Activated naive CD4-positive, alpha-beta T cell treated with anti-CD3 and anti-CD28 coated beads, Interleukin-2, amount 50 U/mL, for 24 hours (primary cell): ENCODE results near the gene TMEM39B.
A peak's percentile ranks its signal among the peaks of the same experiment; 100 is the strongest.
"Not testable (repeated sequence)": the region's sequence is repeated elsewhere in the genome, so short reads cannot be mapped to it uniquely, and the experiment has no call there.

Source experiments
- H3K27ac Mint-ChIP-seq: one replicate; pipeline ENCODE4 v1.8.0; 2021; ENCODE audit warnings: mild to moderate bottlenecking, mixed read lengths
- H3K27me3 Mint-ChIP-seq: one replicate; pipeline ENCODE4 v1.8.0; 2021; ENCODE audit warnings: mixed read lengths
- H3K36me3 Mint-ChIP-seq: one replicate; pipeline ENCODE4 v1.8.0; 2021; ENCODE audit warnings: mixed read lengths
- H3K4me1 Mint-ChIP-seq: one replicate; pipeline ENCODE4 v1.8.0; 2021; ENCODE audit warnings: mixed read lengths
- H3K4me3 Mint-ChIP-seq: one replicate; pipeline ENCODE4 v1.8.0; 2021; ENCODE audit warnings: mild to moderate bottlenecking, mixed read lengths
- H3K9me3 Mint-ChIP-seq: one replicate; pipeline ENCODE4 v1.8.0; 2021; ENCODE audit warnings: mixed read lengths

TMEM39B gene

GRCh38 chr1:32056598-32056997, 16.1 kb upstream of the TMEM39B start:
- Mint-ChIP-seq H3K4me3 (no peak overlapping the region), H3K9me3 (no peaks in the 10 kb centered on the region), H3K36me3 (peaks cover 10% of the 10 kb centered on the region), H3K27ac (peak overlapping the region; percentile 11), H3K27me3 (no peaks in the 10 kb centered on the region), H3K4me1 (no peaks in the 10 kb centered on the region)

DNA sequence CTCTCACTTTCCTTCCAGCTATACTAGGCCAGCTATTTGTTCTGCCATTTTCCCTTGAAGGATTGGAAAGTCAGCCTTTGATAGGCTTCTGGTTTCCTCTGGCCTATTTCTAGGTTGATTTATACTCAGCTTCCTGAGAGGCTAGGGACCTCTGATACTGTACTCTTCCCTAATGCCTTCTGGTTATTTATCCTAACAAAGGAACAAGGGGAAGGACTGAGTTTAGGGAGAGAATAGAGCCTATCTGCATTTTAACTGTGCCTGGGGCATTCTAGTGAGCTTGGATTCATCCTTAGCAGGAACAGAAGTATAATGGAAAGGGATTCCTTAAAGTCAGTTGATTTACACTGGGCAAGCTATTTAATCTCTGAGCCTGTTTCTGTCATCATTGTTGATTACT, 11.8 kb upstream of the TMEM39B start:
- H3K27me3 Mint-ChIP-seq: no peaks in the 10 kb centered on the region
- H3K4me1 Mint-ChIP-seq: peaks cover 11% of the 10 kb centered on the region
- no peak overlapping the region for H3K4me3 Mint-ChIP-seq
- peaks cover 6% of the 10 kb centered on the region for H3K36me3 Mint-ChIP-seq
- no peak overlapping the region for H3K27ac Mint-ChIP-seq
- no peaks in the 10 kb centered on the region for H3K9me3 Mint-ChIP-seq

DNA sequence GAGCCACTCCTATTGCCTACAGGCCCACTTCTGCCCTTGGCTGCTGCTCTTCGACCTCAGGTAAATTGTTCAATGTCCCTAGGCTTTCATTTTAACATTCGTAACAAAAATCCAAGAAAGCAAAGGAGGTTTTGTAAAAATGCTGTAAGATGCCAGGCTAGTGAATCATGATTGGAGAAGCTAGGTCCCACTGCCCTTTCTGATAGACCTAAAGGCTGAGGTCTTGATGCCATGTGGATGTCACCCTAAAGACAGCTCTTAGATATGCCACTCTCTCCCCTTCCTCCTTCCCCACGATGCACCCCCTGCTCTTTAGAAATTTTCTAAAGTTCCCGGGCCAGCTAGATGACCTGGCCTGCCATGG, 9.9 kb upstream of the TMEM39B start:
- Mint-ChIP-seq H3K9me3 (no peaks in the 10 kb centered on the region), H3K4me1 (peaks cover 20% of the 10 kb centered on the region), H3K27me3 (no peaks in the 10 kb centered on the region), H3K27ac (peak overlapping the region; percentile 85), H3K36me3 (peaks cover 6% of the 10 kb centered on the region), H3K4me3 (no peak overlapping the region)

DNA sequence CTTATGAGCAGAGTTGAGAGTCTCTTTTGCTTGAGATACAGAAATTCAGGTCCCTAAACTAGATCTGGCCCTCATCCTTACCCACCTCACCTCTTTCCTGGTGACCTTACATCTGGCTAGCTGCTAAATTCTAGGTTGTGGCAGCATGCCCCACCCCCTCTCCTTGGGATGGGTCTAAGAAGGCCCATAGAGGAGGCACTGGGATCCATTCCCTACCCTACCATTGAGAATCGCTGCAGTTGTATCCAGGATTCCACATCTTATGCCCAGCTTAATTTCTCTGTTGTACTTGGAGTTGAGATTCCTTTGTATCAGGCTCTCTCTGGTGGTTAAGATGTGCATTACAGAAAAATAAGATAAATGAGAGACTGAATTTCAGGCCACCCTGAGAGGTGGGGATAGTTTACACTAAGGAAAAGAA, 9.5 kb upstream of the TMEM39B start:
- Mint-ChIP-seq H3K9me3 (no peaks in the 10 kb centered on the region), H3K27me3 (no peaks in the 10 kb centered on the region)

DNA sequence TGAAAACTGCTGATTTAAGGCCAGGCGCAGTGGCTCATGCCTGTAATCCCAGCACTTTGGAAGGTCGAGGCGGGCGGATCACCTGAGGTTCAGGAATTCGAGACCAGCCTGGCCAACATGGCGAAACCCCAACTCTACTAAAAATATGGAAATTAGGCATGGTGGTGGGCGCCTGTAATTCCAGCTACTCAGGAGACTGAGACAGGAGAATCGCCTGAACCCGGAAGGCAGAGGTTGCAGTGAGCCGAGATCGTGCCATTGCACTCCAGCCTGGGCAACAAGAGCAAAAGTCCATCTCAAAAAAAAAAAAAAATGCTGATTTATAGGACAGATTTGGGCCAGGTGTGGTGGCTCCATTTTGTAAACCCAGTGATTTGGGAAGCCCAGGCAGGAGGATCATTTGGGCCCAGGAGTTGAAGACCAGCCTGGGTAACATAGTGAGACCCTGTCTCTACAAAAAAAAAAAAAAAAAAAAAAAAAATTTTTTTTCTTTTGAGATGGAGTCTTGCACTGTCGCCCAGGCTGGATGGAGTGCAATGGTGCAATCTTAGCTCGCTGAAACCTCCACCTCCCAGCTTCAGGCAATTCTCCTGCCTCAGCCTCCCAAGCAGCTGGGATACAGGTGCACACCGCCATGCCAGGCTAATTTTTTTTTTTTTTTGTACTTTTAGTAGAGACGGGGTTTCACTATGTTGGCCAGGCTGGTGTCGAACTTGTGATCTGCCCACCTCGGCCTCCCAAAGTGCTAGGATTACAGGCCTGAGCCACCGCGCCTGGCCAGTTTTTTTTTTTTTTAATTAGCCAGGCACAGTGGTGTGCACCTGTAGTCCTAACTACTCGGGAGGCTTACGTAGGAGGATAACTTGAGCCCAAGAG, 6.9 kb upstream of the TMEM39B start:
- H3K36me3 Mint-ChIP-seq, H3K9me3 Mint-ChIP-seq, H3K27ac Mint-ChIP-seq, H3K27me3 Mint-ChIP-seq, H3K4me3 Mint-ChIP-seq: not testable (repeated sequence)
- H3K4me1 Mint-ChIP-seq: peaks cover 24% of the 10 kb centered on the region

More for the DNA sequence above, 9.5 kb upstream of the TMEM39B start:
- H3K27ac Mint-ChIP-seq: peak overlapping the region; percentile 14
- H3K4me3 Mint-ChIP-seq: no peak overlapping the region
- peaks cover 6% of the 10 kb centered on the region for H3K36me3 Mint-ChIP-seq
- peaks cover 20% of the 10 kb centered on the region for H3K4me1 Mint-ChIP-seq

- no peak overlapping the region for H3K4me3 Mint-ChIP-seq
- no peaks in the 10 kb centered on the region for H3K27me3 Mint-ChIP-seq
- H3K27ac Mint-ChIP-seq: no peak overlapping the region
- H3K4me1 Mint-ChIP-seq: peaks cover 24% of the 10 kb centered on the region
- H3K36me3 Mint-ChIP-seq: peaks cover 2% of the 10 kb centered on the region
- no peaks in the 10 kb centered on the region for H3K9me3 Mint-ChIP-seq
Observed at GRCh38 chr1:32066489-32066873, 6.3 kb upstream of the TMEM39B start.

GRCh38 chr1:32068957-32069588, 3.7 kb upstream of the TMEM39B start:
- H3K4me3 Mint-ChIP-seq: no peak overlapping the region

DNA sequence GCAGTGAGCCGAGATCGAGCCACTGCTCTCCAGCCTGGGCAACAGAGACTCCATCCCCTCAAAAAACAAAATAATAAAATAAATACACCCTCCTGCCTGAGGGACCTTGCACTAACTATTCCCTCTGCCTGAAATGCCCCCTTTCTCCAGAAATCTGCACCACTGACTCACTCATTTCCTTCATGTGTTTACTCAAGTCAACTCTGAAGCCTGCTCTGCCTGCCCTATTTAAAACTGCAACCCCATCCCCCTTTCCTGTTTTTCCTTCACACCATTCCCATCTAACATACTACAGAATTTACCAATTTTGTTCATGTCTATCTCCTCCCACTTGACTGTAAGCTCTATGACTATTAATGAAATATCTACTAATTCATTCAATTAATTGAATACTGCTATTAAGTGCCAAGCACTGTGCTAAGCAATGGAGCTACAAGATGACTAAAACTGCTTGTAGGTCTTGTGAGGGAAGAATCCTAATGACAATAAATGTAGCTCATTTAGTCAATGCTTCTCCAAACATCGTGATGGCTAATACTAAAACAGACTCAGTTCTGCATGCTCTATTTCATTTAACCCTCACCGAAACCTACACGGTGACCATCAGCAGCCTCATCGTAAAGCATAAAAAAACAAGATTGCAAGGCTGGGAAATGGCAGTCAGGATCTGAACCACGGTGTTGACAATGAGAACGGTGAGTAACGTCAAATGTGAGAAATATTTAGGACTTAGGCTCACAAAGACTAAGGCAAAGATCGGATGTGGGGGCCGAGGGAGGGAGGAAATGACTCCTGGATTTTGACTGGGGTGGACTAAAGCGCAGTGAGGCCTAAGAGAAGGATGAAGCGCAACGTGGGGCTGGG, 749 bp upstream of the TMEM39B start:
- H3K36me3 Mint-ChIP-seq: no peaks in the 10 kb centered on the region
- H3K27me3 Mint-ChIP-seq: no peaks in the 10 kb centered on the region
- H3K4me1 Mint-ChIP-seq: peaks cover 38% of the 10 kb centered on the region
- H3K4me3 Mint-ChIP-seq: peak overlapping the region; percentile 88
- peak overlapping the region; percentile 71 for H3K27ac Mint-ChIP-seq
- no peaks in the 10 kb centered on the region for H3K9me3 Mint-ChIP-seq

More at GRCh38 chr1:32068957-32069588, 3.7 kb upstream of the TMEM39B start:
- peaks cover 35% of the 10 kb centered on the region for H3K4me1 Mint-ChIP-seq
- no peaks in the 10 kb centered on the region for H3K36me3 Mint-ChIP-seq
- no peaks in the 10 kb centered on the region for H3K9me3 Mint-ChIP-seq
- no peaks in the 10 kb centered on the region for H3K27me3 Mint-ChIP-seq
- no peak overlapping the region for H3K27ac Mint-ChIP-seq

DNA sequence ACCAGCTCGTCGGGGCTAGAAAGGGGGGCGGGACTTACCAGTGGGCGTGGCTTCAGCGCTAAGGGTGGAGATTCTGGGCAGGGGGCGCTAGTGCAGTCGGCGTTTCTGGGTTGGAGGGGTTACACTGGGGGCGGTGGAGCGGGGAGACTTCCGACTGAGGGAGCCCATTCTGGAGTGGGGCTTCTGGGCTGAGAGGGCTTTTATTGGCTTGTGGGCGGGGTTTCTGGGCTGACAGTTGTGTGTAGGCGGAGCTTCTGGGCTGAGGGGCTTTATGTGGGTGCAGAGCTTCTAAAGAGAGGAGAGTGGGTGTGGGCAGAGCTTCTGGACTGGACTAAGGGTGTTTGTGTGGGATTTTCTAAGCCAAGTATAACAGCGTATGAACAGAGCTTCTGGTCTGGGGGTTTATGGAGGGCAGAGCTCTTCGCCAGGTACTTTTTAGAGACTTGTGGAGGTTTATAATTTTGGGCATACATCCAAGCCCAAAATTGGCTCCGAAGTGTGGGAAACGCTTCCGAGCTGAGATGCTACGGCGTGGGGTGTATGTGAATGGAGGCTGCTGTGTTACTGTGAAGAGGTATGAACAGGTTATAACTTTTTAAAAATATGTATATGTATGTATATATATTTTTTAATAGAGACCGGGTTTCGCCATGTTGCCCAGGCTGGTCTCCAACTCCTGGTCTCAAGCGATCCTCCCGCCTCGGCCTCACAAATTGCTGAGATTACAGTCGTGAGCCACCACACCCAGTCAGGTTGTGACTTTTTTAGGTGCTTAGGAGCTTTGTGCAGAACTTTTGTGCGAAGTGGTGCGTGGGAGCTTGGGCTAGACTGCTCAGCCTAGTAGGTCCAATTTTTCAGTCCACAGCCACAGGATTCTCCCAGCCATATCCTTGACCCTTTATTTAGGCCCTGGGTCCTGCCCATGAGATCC, 825 bp downstream of the TMEM39B start:
- Mint-ChIP-seq H3K9me3 (no peaks in the 10 kb centered on the region), H3K4me3 (peak overlapping the region; percentile 88), H3K27ac (peak overlapping the region; percentile 71), H3K27me3 (no peaks in the 10 kb centered on the region), H3K36me3 (peaks cover 1% of the 10 kb centered on the region), H3K4me1 (peaks cover 45% of the 10 kb centered on the region)

DNA sequence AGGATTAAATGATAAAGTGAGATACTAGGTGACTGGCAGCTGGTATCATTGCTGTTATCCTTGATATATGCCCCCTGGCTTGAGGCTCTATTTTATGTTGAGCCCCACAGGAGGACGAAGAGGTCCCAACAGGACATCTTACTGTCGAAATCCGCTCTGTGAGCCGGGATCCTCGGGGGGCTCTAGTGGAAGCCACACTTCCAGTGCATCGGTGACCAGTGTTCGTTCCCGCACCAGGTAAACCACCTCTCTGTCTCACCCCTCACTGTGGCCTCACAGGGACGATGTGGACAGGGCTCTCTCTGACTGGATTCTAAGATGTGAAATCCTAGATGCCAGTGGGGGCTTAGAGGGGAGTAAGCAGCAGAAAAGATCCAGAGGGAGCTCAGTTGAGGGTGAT, 2.1 kb downstream of the TMEM39B start:
- H3K9me3 Mint-ChIP-seq: no peaks in the 10 kb centered on the region
- no peaks in the 10 kb centered on the region for H3K27me3 Mint-ChIP-seq
- H3K4me3 Mint-ChIP-seq: peak overlapping the region; percentile 2
- peak overlapping the region; percentile 81 for H3K27ac Mint-ChIP-seq
- peaks cover 1% of the 10 kb centered on the region for H3K36me3 Mint-ChIP-seq
- peaks cover 45% of the 10 kb centered on the region for H3K4me1 Mint-ChIP-seq

DNA sequence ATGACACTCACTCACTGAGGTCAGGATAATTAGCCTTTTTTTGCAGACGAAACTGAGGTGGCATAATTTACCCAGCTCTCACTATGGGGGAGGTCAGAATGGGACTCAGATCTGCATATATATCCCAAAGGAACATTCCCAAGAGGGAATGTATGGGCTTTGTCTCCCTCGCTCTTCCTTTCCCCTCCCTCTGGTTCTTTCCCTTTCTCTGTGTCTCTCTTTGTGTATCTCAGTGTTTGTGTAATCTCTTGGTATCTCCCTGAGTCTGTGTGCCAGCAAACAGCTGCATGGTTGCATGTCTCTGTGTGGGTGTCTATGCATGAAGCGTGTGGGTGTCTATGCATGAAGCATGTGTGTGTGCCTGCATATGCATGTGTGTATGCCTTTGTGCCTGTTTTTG, 4.7 kb downstream of the TMEM39B start:
- H3K36me3 Mint-ChIP-seq: peaks cover 7% of the 10 kb centered on the region
- H3K27ac Mint-ChIP-seq: peak overlapping the region; percentile 80
- H3K4me3 Mint-ChIP-seq: no peak overlapping the region
- H3K27me3 Mint-ChIP-seq: no peaks in the 10 kb centered on the region
- no peaks in the 10 kb centered on the region for H3K9me3 Mint-ChIP-seq
- H3K4me1 Mint-ChIP-seq: peaks cover 37% of the 10 kb centered on the region

DNA sequence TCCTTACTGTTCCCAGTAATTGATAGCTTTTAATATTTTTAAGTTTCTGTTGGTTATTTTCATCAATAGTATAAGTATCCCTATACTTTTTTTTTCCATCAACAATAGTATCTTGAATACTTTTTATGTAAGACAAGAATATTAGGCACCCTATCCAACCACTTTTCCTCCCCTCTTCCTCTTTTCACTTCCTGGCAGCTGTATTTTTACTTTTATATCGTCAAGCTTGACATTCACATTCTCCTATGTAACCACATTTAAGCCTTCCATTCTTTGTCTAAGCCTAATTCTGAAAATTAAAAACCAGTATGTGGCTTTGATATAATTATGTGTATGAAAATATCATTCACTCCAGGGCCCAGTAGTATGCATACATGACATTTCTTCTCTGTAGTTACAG, 9.3 kb downstream of the TMEM39B start:
- H3K27ac Mint-ChIP-seq: peak overlapping the region; percentile 76
- no peaks in the 10 kb centered on the region for H3K27me3 Mint-ChIP-seq
- H3K36me3 Mint-ChIP-seq: peaks cover 13% of the 10 kb centered on the region
- peaks cover 17% of the 10 kb centered on the region for H3K4me1 Mint-ChIP-seq
- H3K4me3 Mint-ChIP-seq: no peak overlapping the region
- no peaks in the 10 kb centered on the region for H3K9me3 Mint-ChIP-seq

DNA sequence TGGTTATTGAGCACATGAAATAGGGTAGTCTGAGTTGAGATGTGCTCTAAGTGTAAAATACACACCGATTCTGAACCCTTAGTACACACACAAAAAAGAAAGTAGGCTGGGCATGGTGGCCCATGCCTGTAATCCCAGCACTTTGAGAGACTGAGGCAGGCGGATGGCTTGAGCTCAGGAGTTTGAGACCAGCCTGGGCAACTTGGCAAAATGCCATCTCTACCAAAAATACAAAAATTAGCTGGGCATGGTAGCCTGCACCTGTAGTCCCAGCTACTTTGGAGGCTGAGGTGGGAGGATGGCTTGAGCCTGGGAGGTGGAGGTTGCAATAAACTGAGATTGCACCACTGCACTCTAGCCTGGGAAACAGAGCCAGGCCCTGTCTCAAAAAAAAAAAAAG, 13.6 kb downstream of the TMEM39B start:
- H3K4me1 Mint-ChIP-seq, H3K4me3 Mint-ChIP-seq, H3K27me3 Mint-ChIP-seq, H3K27ac Mint-ChIP-seq, H3K9me3 Mint-ChIP-seq: not testable (repeated sequence)
- peaks cover 12% of the 10 kb centered on the region for H3K36me3 Mint-ChIP-seq

DNA sequence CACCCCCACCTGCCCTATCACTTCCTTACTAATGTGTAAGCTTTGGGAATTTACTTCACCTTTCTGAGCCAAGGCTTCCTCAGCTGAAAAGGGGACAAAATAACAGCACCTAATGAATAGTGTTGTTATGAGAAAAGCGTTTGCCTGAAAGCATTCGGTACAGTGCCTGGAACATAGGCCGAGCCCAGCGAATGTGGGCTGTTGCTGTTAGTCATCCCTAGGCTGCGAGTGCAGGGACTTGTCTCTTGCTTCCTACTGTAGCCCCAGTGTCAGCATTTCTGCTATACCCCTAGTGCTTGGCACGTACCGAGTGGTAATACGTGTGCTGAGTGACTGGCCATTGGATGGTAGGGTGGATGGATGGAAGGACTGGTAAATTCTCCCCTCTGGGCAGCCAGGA, 18.4 kb downstream of the TMEM39B start:
- H3K4me1 Mint-ChIP-seq: no peaks in the 10 kb centered on the region
- H3K9me3 Mint-ChIP-seq: no peaks in the 10 kb centered on the region
- H3K36me3 Mint-ChIP-seq: peaks cover 1% of the 10 kb centered on the region
- no peak overlapping the region for H3K27ac Mint-ChIP-seq
- no peaks in the 10 kb centered on the region for H3K27me3 Mint-ChIP-seq
- H3K4me3 Mint-ChIP-seq: no peak overlapping the region

DNA sequence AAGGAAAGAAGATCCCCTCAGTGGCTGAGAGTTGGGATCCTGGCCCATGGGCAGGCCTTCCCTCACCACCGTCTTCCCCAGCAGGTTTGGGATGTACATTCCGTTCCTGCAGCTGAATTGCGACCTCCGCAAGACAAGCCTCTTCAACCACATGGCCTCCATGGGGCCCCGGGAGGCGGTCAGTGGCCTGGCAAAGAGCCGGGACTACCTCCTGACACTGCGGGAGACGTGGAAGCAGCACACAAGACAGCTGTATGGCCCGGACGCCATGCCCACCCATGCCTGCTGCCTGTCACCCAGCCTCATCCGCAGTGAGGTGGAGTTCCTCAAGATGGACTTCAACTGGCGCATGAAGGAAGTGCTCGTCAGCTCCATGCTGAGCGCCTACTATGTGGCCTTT, 18.9 kb downstream of the TMEM39B start:
- H3K36me3 Mint-ChIP-seq: no peaks in the 10 kb centered on the region
- no peaks in the 10 kb centered on the region for H3K9me3 Mint-ChIP-seq
- no peak overlapping the region for H3K27ac Mint-ChIP-seq
- H3K27me3 Mint-ChIP-seq: no peaks in the 10 kb centered on the region
- H3K4me3 Mint-ChIP-seq: no peak overlapping the region
- H3K4me1 Mint-ChIP-seq: no peaks in the 10 kb centered on the region
